Activated CD4-positive, alpha-beta T cell treated with anti-CD3 and anti-CD28 coated beads, Interleukin-2, amount 10 ng/mL, durations not matched to agents 7 days and 5 days (primary cell): ENCODE measurements around the gene CT47A7. TPM values are rescaled to one million over a fixed set of nuclear protein-coding genes. Genes with fewer than 3 reads are reported as not detected.
"Not testable (repeated sequence)": the region's sequence is repeated elsewhere in the genome, so short reads cannot be mapped to it uniquely, and the experiment has no call there.

Experiments
- CTCF ChIA-PET: fragments of 350-600 bp; sonication (Branson Sonifier 250); formaldehyde crosslinking; loops from one replicate; lab custom pipeline; 2021; ENCODE audit warnings: antibody characterized with exemption; lab: Charles Lee
- POLR2A ChIA-PET: fragments of 350-600 bp; sonication (Branson Sonifier 250); formaldehyde crosslinking; loops from one replicate; lab custom pipeline; 2021; ENCODE audit warnings: antibody characterized with exemption; lab: Charles Lee
- DNase-seq: peaks from one replicate; pipeline ENCODE4 v3.0.0-alpha.2; 2020
- H3K27ac Mint-ChIP-seq: one replicate; pipeline ENCODE4 v1.8.0; 2021; ENCODE audit warnings: mild to moderate bottlenecking, moderate library complexity, mixed read lengths
- H3K27me3 Mint-ChIP-seq: one replicate; pipeline ENCODE4 v1.8.0; 2021; ENCODE audit warnings: mixed read lengths
- H3K36me3 Mint-ChIP-seq: one replicate; pipeline ENCODE4 v1.8.0; 2021; ENCODE audit warnings: low read depth, mixed read lengths
- H3K4me1 Mint-ChIP-seq: one replicate; pipeline ENCODE4 v1.8.0; 2021; ENCODE audit warnings: mixed read lengths
- H3K4me3 Mint-ChIP-seq: one replicate; pipeline ENCODE4 v1.8.0; 2021; ENCODE audit warnings: mild to moderate bottlenecking, moderate library complexity, mixed read lengths
- H3K9me3 Mint-ChIP-seq: one replicate; pipeline ENCODE4 v1.8.0; 2021; ENCODE audit warnings: mixed read lengths
- total RNA-seq, 2 experiments: library from RNA; stranded (reverse); gene quantifications; one replicate each; pipeline ENCODE4 v1.2.3, GENCODE V29; 2021

Gene CT47A7
- total RNA-seq = not detected

- H3K4me1 Mint-ChIP-seq, POLR2A ChIA-PET, H3K27me3 Mint-ChIP-seq, H3K9me3 Mint-ChIP-seq, H3K36me3 Mint-ChIP-seq, CTCF ChIA-PET, H3K27ac Mint-ChIP-seq, DNase-seq, H3K4me3 Mint-ChIP-seq: not testable (repeated sequence)
Measured at GRCh38 chrX:120956500-120956899, at the start of gene CT47A7. Gene CT47A7, minus strand, starts transcription at chrX:120956600. Its CDS starts 255 bp downstream, at chrX:120956345.

GRCh38 chrX:121000589-121000988, 44.2 kb upstream of the CT47A7 start:
- Mint-ChIP-seq H3K4me3 (no peak overlapping the region), H3K9me3 (no peaks in the 10 kb centered on the region), H3K4me1 (no peaks in the 10 kb centered on the region), H3K27ac (no peak overlapping the region), H3K27me3 (no peaks in the 10 kb centered on the region), H3K36me3 (no peaks in the 10 kb centered on the region)
- ChIA-PET POLR2A (no interaction called here), CTCF (no interaction called here)
- no peak for DNase-seq

GRCh38 chrX:120999413-120999812, 43.0 kb upstream of the CT47A7 start:
- ChIA-PET POLR2A (no interaction called here), CTCF (no interaction called here)
- DNase-seq = no peak
- H3K27me3 Mint-ChIP-seq = no peaks in the 10 kb centered on the region
- H3K4me1 Mint-ChIP-seq = no peaks in the 10 kb centered on the region
- H3K36me3 Mint-ChIP-seq = no peaks in the 10 kb centered on the region
- no peak overlapping the region for H3K4me3 Mint-ChIP-seq
- no peaks in the 10 kb centered on the region for H3K9me3 Mint-ChIP-seq
- H3K27ac Mint-ChIP-seq = no peak overlapping the region

- CTCF ChIA-PET, DNase-seq, H3K27me3 Mint-ChIP-seq, POLR2A ChIA-PET, H3K36me3 Mint-ChIP-seq, H3K27ac Mint-ChIP-seq, H3K4me1 Mint-ChIP-seq, H3K4me3 Mint-ChIP-seq, H3K9me3 Mint-ChIP-seq: not testable (repeated sequence)
Measured at GRCh38 chrX:120985660-120986059, 29.3 kb upstream of the CT47A7 start, which contains the start of gene CT47A1. Gene CT47A1, minus strand, starts transcription at chrX:120985760. Its CDS starts 231 bp downstream, at chrX:120985529.

Other genes with a start within 250 kb of the CT47A7 start
- not detected for gene CT47B1, start 80.7 kb downstream of the CT47A7 start, total RNA-seq
- not detected for gene CT47A11, start 19.4 kb downstream of the CT47A7 start, total RNA-seq
- not detected for gene CT47A10, start 14.6 kb downstream of the CT47A7 start, total RNA-seq
- gene CT47A9, start 9.7 kb downstream of the CT47A7 start, total RNA-seq = not detected
- gene CT47A8, start 4.9 kb downstream of the CT47A7 start, total RNA-seq = not detected
- gene CT47A6, start 4.9 kb upstream of the CT47A7 start, total RNA-seq = not detected
- not detected for gene CT47A5, start 9.7 kb upstream of the CT47A7 start, total RNA-seq
- gene CT47A4, start 14.6 kb upstream of the CT47A7 start, total RNA-seq = not detected
- not detected for gene CT47A3, start 19.5 kb upstream of the CT47A7 start, total RNA-seq
- gene CT47A2, start 24.3 kb upstream of the CT47A7 start, total RNA-seq = not detected
- not detected for gene CT47A1, start 29.2 kb upstream of the CT47A7 start, total RNA-seq
- gene GLUD2, start 91.0 kb upstream of the CT47A7 start, total RNA-seq = under 1 TPM; 0.27 to 0.32 TPM